GM23338 (cell line): ENCODE data around the gene TTC6. TPM values are rescaled to one million over a fixed set of nuclear protein-coding genes. Genes with fewer than 3 reads are reported as not detected.

ENCODE experiments used
- ATAC-seq: fragments of 200-7000 bp; cut with Tn5 transposase; 3 replicates; pipeline ENCODE4 v1.9.1; 2020
- DNase-seq: peaks from one replicate; pipeline ENCODE4 v3.0.0-alpha.2; 2015; ENCODE audit warnings: low spot score
- H2AFZ ChIP-seq: fragments of 200-600 bp; sonication (generic); 2 replicates; pipeline ENCODE4 v1.8.0; 2016; ENCODE audit warnings: antibody characterized with exemption, mild to moderate bottlenecking, moderate library complexity
- H3F3A ChIP-seq: fragments of 200-600 bp; sonication (generic); replicated peaks from 2 replicates; pipeline ENCODE4 v1.8.0; 2017; ENCODE audit warnings: antibody characterized with exemption, mixed run types, low read depth
- H3K27ac ChIP-seq: fragments of 200-600 bp; sonication (generic); 2 replicates; pipeline ENCODE4 v1.6.1; 2016; ENCODE audit warnings: low read depth
- H3K27me3 ChIP-seq: fragments of 200-600 bp; sonication (generic); 2 replicates; pipeline ENCODE4 v1.8.0; 2016; ENCODE audit warnings: mild to moderate bottlenecking, mixed run types, moderate library complexity; ENCODE audit not compliant: insufficient read depth
- H3K36me3 ChIP-seq: fragments of 200-600 bp; sonication (generic); 2 replicates; pipeline ENCODE4 v1.8.0; 2016; ENCODE audit warnings: mild to moderate bottlenecking; ENCODE audit not compliant: insufficient read depth
- H3K4me1 ChIP-seq: fragments of 200-600 bp; sonication (generic); 2 replicates; pipeline ENCODE4 v1.8.0; 2016; ENCODE audit warnings: mild to moderate bottlenecking, moderate library complexity; ENCODE audit not compliant: insufficient read depth
- H3K4me2 ChIP-seq: fragments of 200-600 bp; sonication (generic); 2 replicates; pipeline ENCODE4 v1.7.1; 2017; ENCODE audit warnings: mixed run types
- H3K4me3 ChIP-seq: fragments of 200-600 bp; sonication (generic); 2 replicates; pipeline ENCODE4 v1.6.1; 2016; ENCODE audit warnings: mixed run types
- H3K79me2 ChIP-seq: fragments of 200-600 bp; sonication (generic); replicated peaks from 2 replicates; pipeline ENCODE4 v1.8.0; 2017; ENCODE audit warnings: mild to moderate bottlenecking; ENCODE audit not compliant: insufficient read depth
- H3K9me2 ChIP-seq: fragments of 200-600 bp; sonication (generic); 2 replicates; pipeline ENCODE4 v1.8.0; 2017; ENCODE audit not compliant: insufficient read depth
- H4K20me1 ChIP-seq: fragments of 200-600 bp; sonication (generic); replicated peaks from 2 replicates; pipeline ENCODE4 v1.8.0; 2017; ENCODE audit warnings: mild to moderate bottlenecking; ENCODE audit not compliant: insufficient read depth
- H3K27ac Mint-ChIP-seq: 2 replicates; pipeline ENCODE4 v1.8.0; 2020; ENCODE audit warnings: inconsistent platforms, mild to moderate bottlenecking, moderate library complexity, mixed read lengths
- H3K27me3 Mint-ChIP-seq: 3 replicates; pipeline ENCODE4 v1.8.0; 2022; ENCODE audit warnings: low read depth, mild to moderate bottlenecking, moderate library complexity, mixed read lengths, inconsistent platforms; ENCODE audit not compliant: insufficient read depth, poor library complexity
- H3K36me3 Mint-ChIP-seq: 3 replicates; pipeline ENCODE4 v1.8.0; 2021; ENCODE audit warnings: low read depth, mild to moderate bottlenecking, inconsistent platforms, moderate library complexity, mixed read lengths
- H3K4me1 Mint-ChIP-seq: 3 replicates; pipeline ENCODE4 v1.8.0; 2020; ENCODE audit warnings: mild to moderate bottlenecking, inconsistent platforms, mixed read lengths
- H3K4me3 Mint-ChIP-seq: 3 replicates; pipeline ENCODE4 v1.8.0; 2021; ENCODE audit warnings: moderate library complexity, mild to moderate bottlenecking, inconsistent platforms, mixed read lengths
- H3K9me3 Mint-ChIP-seq: 3 replicates; pipeline ENCODE4 v1.8.0; 2020; ENCODE audit warnings: moderate library complexity, mild to moderate bottlenecking, inconsistent platforms, mixed read lengths
- CREB1 ChIP-seq: fragments of 250-450 bp; sonication (Bioruptor Pico); IDR thresholded peaks from 2 replicates; pipeline ENCODE4 v1.5.0; 2020; ENCODE audit warnings: low read depth, mild to moderate bottlenecking, moderate library complexity
- CTCF ChIP-seq, 2 experiments: fragments of 200-600 bp in 1 of 2; sonication (generic) in 1 of 2; conservative IDR thresholded peaks; 2 replicates each; pipeline versions ENCODE4 v1.5.1 to v1.6.1; 2016 to 2017; ENCODE audit warnings: antibody characterized with exemption in 2 of 2, low read depth in 2 of 2, mild to moderate bottlenecking in 2 of 2, moderate library complexity in 1 of 2
- ETS1 ChIP-seq: IDR thresholded peaks from 2 replicates; pipeline ENCODE4 v1.6.1; 2016; ENCODE audit warnings: antibody characterized with exemption
- EZH2 ChIP-seq: fragments of 200-600 bp; sonication (generic); IDR thresholded peaks from one replicate; pipeline ENCODE4 v1.8.0; 2017; ENCODE audit warnings: antibody characterized with exemption, mild to moderate bottlenecking, low read depth; ENCODE audit not compliant: unreplicated experiment
- EZH2phosphoT487 ChIP-seq: fragments of 200-600 bp; sonication (generic); IDR thresholded peaks from one replicate; pipeline ENCODE4 v1.8.1; 2018; ENCODE audit warnings: antibody characterized with exemption; ENCODE audit not compliant: unreplicated experiment
- JUNB ChIP-seq: IDR thresholded peaks from one replicate; pipeline ENCODE4 v1.6.1; 2016; ENCODE audit warnings: antibody characterized with exemption; ENCODE audit not compliant: unreplicated experiment
- NANOG ChIP-seq: IDR thresholded peaks from 2 replicates; pipeline ENCODE4 v1.6.1; 2016; ENCODE audit warnings: antibody characterized with exemption, borderline replicate concordance
- POLR2AphosphoS5 ChIP-seq: IDR thresholded peaks from 2 replicates; pipeline ENCODE4 v1.6.1; 2016; ENCODE audit warnings: antibody characterized with exemption, low read depth
- STAT1 ChIP-seq: IDR thresholded peaks from one replicate; pipeline ENCODE4 v1.6.1; 2016; ENCODE audit warnings: antibody characterized with exemption; ENCODE audit not compliant: unreplicated experiment
- ZNF114 ChIP-seq: fragments of 250-450 bp; sonication (Bioruptor Pico); IDR thresholded peaks from 2 replicates; pipeline ENCODE4 v1.5.0; 2020; ENCODE audit warnings: mild to moderate bottlenecking, moderate library complexity
- ZNF331 ChIP-seq: fragments of 250-450 bp; sonication (Bioruptor Pico); IDR thresholded peaks from 2 replicates; pipeline ENCODE4 v1.5.0; 2020; ENCODE audit warnings: low read depth, mild to moderate bottlenecking, moderate library complexity
- ZNF462 ChIP-seq: fragments of 250-450 bp; sonication (Bioruptor Pico); IDR thresholded peaks from 2 replicates; pipeline ENCODE4 v1.5.0; 2020; ENCODE audit warnings: mild to moderate bottlenecking, moderate library complexity
- polyA plus RNA-seq: library from polyadenylated mRNA; unstranded; fragments of >200 nt; fragmentation: Nextera tagmentation; extraction: Ambion mirVana; gene quantifications from 2 replicates; pipeline ENCODE4 v1.2.1, GENCODE V29; 2016
- total RNA-seq: library from RNA; depleted of rRNA; stranded (reverse); fragments of >200 nt; shearing (Covaris generic); gene quantifications from 2 replicates; pipeline ENCODE4 v1.2.3, GENCODE V29; 2014

TTC6 gene
- total and polyA plus RNA-seq, 2 experiments from 2014 or later = 0.31 TPM; not detected in 1

- H3K4me1 Mint-ChIP-seq = no peaks in the 10 kb centered on the region
- H3K79me2 ChIP-seq = no peaks in the 10 kb centered on the region
- no peak overlapping the region for H3K4me2 ChIP-seq
- peaks cover 69% of the 10 kb centered on the region for H3K27me3 ChIP-seq
- H3K4me3 ChIP-seq = no peak overlapping the region
- ATAC-seq (no peak), DNase-seq (no peak)
- H3K4me3 Mint-ChIP-seq = no peak overlapping the region
- H3K9me2 ChIP-seq = no peaks in the 10 kb centered on the region
- H3K9me3 Mint-ChIP-seq = no peaks in the 10 kb centered on the region; the same call in 1 of the 3 replicates
- H3K27ac ChIP-seq = no peak overlapping the region
- no peak for TF ChIP-seq ETS1
- no peak for TF ChIP-seq CTCF (conservative IDR thresholded peaks at IDR 0.05; ENCODE audit: low read depth in 2 of 2)
- no peak for TF ChIP-seq CREB1 (CRISPR knock-in tag)
- TF ChIP-seq STAT1 = no peak
- no peak for TF ChIP-seq ZNF114 (CRISPR knock-in tag)
- TF ChIP-seq NANOG = no peak
- no peak for TF ChIP-seq EZH2phosphoT487
- no peak for TF ChIP-seq POLR2AphosphoS5
- TF ChIP-seq EZH2 = no peak
- peaks cover 39% of the 10 kb centered on the region for H3K27me3 Mint-ChIP-seq
- no peaks in the 10 kb centered on the region for H3K36me3 Mint-ChIP-seq
- no peaks in the 10 kb centered on the region for H3K36me3 ChIP-seq
- no peak overlapping the region for H3K27ac Mint-ChIP-seq
- H3F3A ChIP-seq = no peaks in the 10 kb centered on the region
- no peaks in the 10 kb centered on the region for H4K20me1 ChIP-seq
- no peaks in the 10 kb centered on the region for H3K4me1 ChIP-seq
- H2AFZ ChIP-seq = no peak overlapping the region
Observed at GRCh38 chr14:37623426-37623951, 28.1 kb downstream of the TTC6 start.

GRCh38 chr14:37623971-37624370 lies 28.5 kb downstream of the TTC6 start:
- no peaks in the 10 kb centered on the region for H3K4me1 ChIP-seq
- H3K27ac ChIP-seq = no peak overlapping the region
- H3F3A ChIP-seq = no peaks in the 10 kb centered on the region
- no peaks in the 10 kb centered on the region for H3K36me3 ChIP-seq
- no peaks in the 10 kb centered on the region for H3K4me1 Mint-ChIP-seq
- DNase-seq (no peak), ATAC-seq (no peak)
- H3K4me2 ChIP-seq = no peak overlapping the region
- H3K36me3 Mint-ChIP-seq = no peaks in the 10 kb centered on the region
- no peaks in the 10 kb centered on the region for H3K79me2 ChIP-seq
- no peaks in the 10 kb centered on the region; the same call in 1 of the 3 replicates for H3K9me3 Mint-ChIP-seq
- H3K27me3 Mint-ChIP-seq = peaks cover 39% of the 10 kb centered on the region
- no peaks in the 10 kb centered on the region for H3K9me2 ChIP-seq
- no peak overlapping the region for H3K27ac Mint-ChIP-seq
- no peak overlapping the region for H3K4me3 Mint-ChIP-seq
- H4K20me1 ChIP-seq = no peaks in the 10 kb centered on the region
- H3K27me3 ChIP-seq = peaks cover 69% of the 10 kb centered on the region
- no peak overlapping the region for H3K4me3 ChIP-seq
- no peak overlapping the region for H2AFZ ChIP-seq
- TF ChIP-seq POLR2AphosphoS5 (no peak), JUNB (no peak), ETS1 (no peak), ZNF331 (CRISPR knock-in tag) (no peak), ZNF462 (CRISPR knock-in tag) (no peak), CREB1 (CRISPR knock-in tag) (no peak), NANOG (no peak), EZH2 (no peak)
